Spinal cord (tissue), 10 donors: Measurements from ENCODE around the gene C14orf119. TPM values are rescaled to one million over a fixed set of nuclear protein-coding genes. Genes with fewer than 3 reads are reported as not detected.
"Not testable (repeated sequence)": the region's sequence is repeated elsewhere in the genome, so short reads cannot be mapped to it uniquely, and the experiment has no call there.

Source experiments
- DNase-seq, 6 donors: peaks; one replicate each; pipeline versions ENCODE4 v3.0.0 to v3.0.0-alpha.2; 2013 to 2015; ENCODE audit warnings: low spot score in 6 of 6, low read depth in 4 of 6
- H3K27ac ChIP-seq: one replicate; pipeline ENCODE4 v1.5.1; 2013; ENCODE audit warnings: low read depth, low read length, control low read depth
- H3K27me3 ChIP-seq: one replicate; pipeline ENCODE4 v1.6.1; 2013; ENCODE audit warnings: low read length; ENCODE audit not compliant: control insufficient read depth, insufficient read depth
- H3K36me3 ChIP-seq: one replicate; pipeline ENCODE4 v1.6.1; 2013; ENCODE audit warnings: low read length; ENCODE audit not compliant: control insufficient read depth, insufficient read depth
- H3K4me1 ChIP-seq: one replicate; pipeline ENCODE4 v1.6.1; 2013; ENCODE audit warnings: low read length; ENCODE audit not compliant: control insufficient read depth, insufficient read depth
- H3K4me3 ChIP-seq: one replicate; pipeline ENCODE4 v1.5.1; 2013; ENCODE audit warnings: low read depth, low read length, control low read depth
- H3K9me3 ChIP-seq: one replicate; pipeline ENCODE4 v1.6.1; 2013; ENCODE audit warnings: low read length; ENCODE audit not compliant: control insufficient read depth, insufficient read depth
- WGBS: methylation state at CpG from one replicate; pipeline ENCODE4 v1.1.5; 2013; ENCODE audit warnings: missing lambda C conversion rate; ENCODE audit not compliant: insufficient coverage; 5-methylcytosine and 5-hydroxymethylcytosine counted together
- polyA plus RNA-seq, 2 donors: library from polyadenylated mRNA; unstranded; fragments of 120-200 nt; gene quantifications; one replicate each; pipeline ENCODE4 v1.2.1, GENCODE V29; 2013; ENCODE audit not compliant: insufficient read length in 2 of 2
- total RNA-seq, 2 donors: library from RNA; depleted of rRNA in 1 of 2; stranded (reverse); fragments of 120-200 nt in 1 of 2; fragments of >200 nt in 1 of 2; gene quantifications; one replicate each; pipeline versions ENCODE4 v1.2.3 to v1.2.4, GENCODE V29; 2013 to 2014
- donor health status: healthy.

The C14orf119 gene
- total and polyA plus RNA-seq, 4 donors = 35.4 to 57.2 (median 52.9) TPM

GRCh38 chr14:23106747-23107045, 11.4 kb downstream of the C14orf119 start:
- no peak overlapping the region for H3K27ac ChIP-seq
- peaks cover 6% of the 10 kb centered on the region for H3K27me3 ChIP-seq

GRCh38 chr14:23107620-23108019, 12.3 kb downstream of the C14orf119 start:
- not testable (repeated sequence) for H3K4me1 ChIP-seq, H3K27ac ChIP-seq, H3K27me3 ChIP-seq, H3K36me3 ChIP-seq, H3K4me3 ChIP-seq, H3K9me3 ChIP-seq, DNase-seq
- WGBS = no CpG with 5 or more reads among the region's 5 CpGs

More at GRCh38 chr14:23106747-23107045, 11.4 kb downstream of the C14orf119 start:
- Histone ChIP-seq H3K4me1 (peaks cover 3% of the 10 kb centered on the region), H3K36me3 (no peaks in the 10 kb centered on the region), H3K9me3 (no peaks in the 10 kb centered on the region), H3K4me3 (no peak overlapping the region)
- DNase-seq = no peak

- not testable (repeated sequence) for H3K27me3 ChIP-seq, H3K27ac ChIP-seq, H3K9me3 ChIP-seq, H3K4me3 ChIP-seq, H3K4me1 ChIP-seq, DNase-seq, H3K36me3 ChIP-seq
- 98% methylated on average over 13 of the region's 24 CpGs for WGBS
Measured at GRCh38 chr14:23108169-23108568, 12.9 kb downstream of the C14orf119 start.

GRCh38 chr14:23109769-23110168, 14.5 kb downstream of the C14orf119 start:
- Histone ChIP-seq H3K9me3 (no peaks in the 10 kb centered on the region), H3K4me3 (no peak overlapping the region), H3K36me3 (no peaks in the 10 kb centered on the region), H3K27me3 (peaks cover 4% of the 10 kb centered on the region), H3K27ac (no peak overlapping the region), H3K4me1 (no peaks in the 10 kb centered on the region)
- DNase-seq = no peak
- no CpG with 5 or more reads among the region's 1 CpG for WGBS

- Histone ChIP-seq H3K27ac (no peak overlapping the region), H3K36me3 (no peaks in the 10 kb centered on the region), H3K4me3 (no peak overlapping the region), H3K9me3 (no peaks in the 10 kb centered on the region), H3K4me1 (no peaks in the 10 kb centered on the region), H3K27me3 (peaks cover 4% of the 10 kb centered on the region)
- 91% methylated on average over 3 of the region's 5 CpGs for WGBS
- DNase-seq = no peak
Measured at GRCh38 chr14:23110579-23111365, 15.5 kb downstream of the C14orf119 start.

- Histone ChIP-seq H3K4me1 (no peaks in the 10 kb centered on the region), H3K27ac (no peak overlapping the region), H3K4me3 (no peak overlapping the region), H3K9me3 (no peaks in the 10 kb centered on the region), H3K27me3 (peaks cover 4% of the 10 kb centered on the region), H3K36me3 (no peaks in the 10 kb centered on the region)
- 59% methylated on average over 10 of the region's 12 CpGs for WGBS
- DNase-seq = no peak
Measured at GRCh38 chr14:23112359-23113178, 17.3 kb downstream of the C14orf119 start.

GRCh38 chr14:23113431-23114119, 18.3 kb downstream of the C14orf119 start:
- Histone ChIP-seq H3K36me3 (no peaks in the 10 kb centered on the region), H3K27ac (no peak overlapping the region), H3K27me3 (peaks cover 4% of the 10 kb centered on the region), H3K9me3 (no peaks in the 10 kb centered on the region), H3K4me3 (no peak overlapping the region), H3K4me1 (no peaks in the 10 kb centered on the region)
- 100% methylated on average over 1 of the region's 10 CpGs for WGBS
- no peak for DNase-seq

- H3K9me3 ChIP-seq = no peaks in the 10 kb centered on the region
- H3K36me3 ChIP-seq = no peaks in the 10 kb centered on the region
- H3K4me3 ChIP-seq = no peak overlapping the region
- H3K27me3 ChIP-seq = peaks cover 4% of the 10 kb centered on the region
- no peak for DNase-seq
- no peak overlapping the region for H3K27ac ChIP-seq
- no peaks in the 10 kb centered on the region for H3K4me1 ChIP-seq
- 68% methylated on average over 4 of the region's 5 CpGs for WGBS
Measured at GRCh38 chr14:23114120-23114458, 18.8 kb downstream of the C14orf119 start.

- Histone ChIP-seq H3K9me3 (no peaks in the 10 kb centered on the region), H3K27ac (no peak overlapping the region), H3K4me3 (no peak overlapping the region), H3K4me1 (no peaks in the 10 kb centered on the region), H3K36me3 (no peaks in the 10 kb centered on the region), H3K27me3 (peaks cover 4% of the 10 kb centered on the region)
- DNase-seq = no peak
- no CpG with 5 or more reads among the region's 4 CpGs for WGBS
Measured at GRCh38 chr14:23114669-23115038, 19.3 kb downstream of the C14orf119 start.
